ENCODE results near the gene NADK.

DNA sequence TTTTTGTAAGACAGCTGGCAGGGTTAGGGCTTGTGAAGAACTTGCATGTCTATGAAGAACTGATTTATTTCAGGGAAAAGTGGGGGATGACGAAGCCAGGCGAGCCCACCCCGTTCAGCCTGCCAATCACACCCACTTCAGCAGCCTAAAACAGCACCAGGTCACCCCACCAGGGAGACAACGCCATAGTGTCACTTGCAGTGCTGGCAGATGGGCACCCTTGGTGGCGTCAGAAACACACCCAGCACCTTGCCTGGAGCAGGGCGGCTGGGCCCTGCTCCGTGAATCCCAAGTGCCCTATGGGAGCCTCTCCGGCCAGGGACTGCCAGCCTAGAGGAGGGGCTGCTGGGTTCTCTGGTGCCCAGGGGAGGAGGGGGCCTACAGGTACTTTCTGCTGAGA lies 5.0 kb upstream of the NADK start:
- TF ChIP-seq CTCF (conservative IDR thresholded peaks at IDR 0.05; ENCODE audit: low read depth, low read length): no peak
- no peak for TF ChIP-seq EZH2 (IDR thresholded peaks at IDR 0.05; ENCODE audit: borderline replicate concordance, low read depth, low read length, poor library complexity, severe bottlenecking)

Data from A673 (cell line).